ENCODE measurements around the gene SKA1. TPM values are rescaled to one million over a fixed set of nuclear protein-coding genes. Genes with fewer than 3 reads are reported as not detected.
A peak's percentile ranks its signal among the peaks of the same experiment; 100 is the strongest.

SKA1 gene
- total and polyA plus RNA-seq, 8 donors: 0.05 to 0.86 (median 0.37) TPM

- Histone ChIP-seq H3K27me3 (no peaks in the 10 kb centered on the region), H3K9me3 (no peaks in the 10 kb centered on the region), H3K4me3 (no peak overlapping the region), H3K27ac (no peak overlapping the region), H3K4me1 (no peaks in the 10 kb centered on the region), H3K36me3 (no peaks in the 10 kb centered on the region)
- 80 to 90% methylated on average over 7 of the region's 7 CpGs for WGBS, 2 donors
- TF ChIP-seq CTCF (IDR thresholded peaks at IDR 0.05): no peak
- DNase-seq: no peak
- intact Hi-C loops (cut with DNase I): no loop called here
- no peak for FAIRE-seq
- ATAC-seq: no peak
Observed at GRCh38 chr18:50334546-50335152, 40.2 kb upstream of the SKA1 start.

- no peaks in the 10 kb centered on the region for H3K9me3 ChIP-seq
- FAIRE-seq: no peak
- no peak for TF ChIP-seq CTCF (IDR thresholded peaks at IDR 0.05)
- H3K4me3 ChIP-seq: no peak overlapping the region
- no peaks in the 10 kb centered on the region for H3K27me3 ChIP-seq
- H3K36me3 ChIP-seq: no peaks in the 10 kb centered on the region
- intact Hi-C loops (cut with DNase I): no loop called here
- no peak for DNase-seq
- H3K4me1 ChIP-seq: no peaks in the 10 kb centered on the region
- no peak overlapping the region for H3K27ac ChIP-seq
- 86 to 95% methylated on average over 2 of the region's 2 CpGs for WGBS, 2 donors
- ATAC-seq: no peak
Observed at GRCh38 chr18:50338122-50338521, 36.7 kb upstream of the SKA1 start.

- no peak for TF ChIP-seq CTCF (IDR thresholded peaks at IDR 0.05)
- no peaks in the 10 kb centered on the region for H3K27me3 ChIP-seq
- H3K4me1 ChIP-seq: no peaks in the 10 kb centered on the region
- no peak for FAIRE-seq
- ATAC-seq: no peak
- 50 to 67% methylated on average over 2 of the region's 2 CpGs for WGBS, 2 donors
- no peak overlapping the region for H3K27ac ChIP-seq
- no peaks in the 10 kb centered on the region for H3K36me3 ChIP-seq
- H3K4me3 ChIP-seq: no peak overlapping the region
- intact Hi-C loops (cut with DNase I): no loop called here
- H3K9me3 ChIP-seq: no peaks in the 10 kb centered on the region
- DNase-seq: no peak
Observed at GRCh38 chr18:50338715-50339114, 36.1 kb upstream of the SKA1 start.

- intact Hi-C loops (cut with DNase I): no loop called here
- no peaks in the 10 kb centered on the region for H3K9me3 ChIP-seq
- no peaks in the 10 kb centered on the region for H3K36me3 ChIP-seq
- no peak for TF ChIP-seq CTCF (IDR thresholded peaks at IDR 0.05)
- no peak for FAIRE-seq
- no peak for ATAC-seq
- H3K27me3 ChIP-seq: no peaks in the 10 kb centered on the region
- no peak overlapping the region for H3K27ac ChIP-seq
- DNase-seq: peak in 1 of 6 donors; percentile 43
- 86 to 90% methylated on average over 22 to 24 of the region's 24 CpGs for WGBS, 2 donors
- no peak overlapping the region for H3K4me3 ChIP-seq
- H3K4me1 ChIP-seq: no peaks in the 10 kb centered on the region
Observed at GRCh38 chr18:50340078-50340477, 34.8 kb upstream of the SKA1 start.

GRCh38 chr18:50341443-50341842 is 33.4 kb upstream of the SKA1 start:
- no peaks in the 10 kb centered on the region for H3K27me3 ChIP-seq
- intact Hi-C loops (cut with DNase I): no loop called here
- H3K27ac ChIP-seq: no peak overlapping the region
- ATAC-seq (no peak), DNase-seq (no peak), FAIRE-seq (no peak)
- H3K9me3 ChIP-seq: no peaks in the 10 kb centered on the region
- H3K4me1 ChIP-seq: no peaks in the 10 kb centered on the region
- no peak for TF ChIP-seq CTCF (IDR thresholded peaks at IDR 0.05)
- 69 to 73% methylated on average over 2 of the region's 2 CpGs for WGBS, 2 donors
- no peak overlapping the region for H3K4me3 ChIP-seq
- H3K36me3 ChIP-seq: no peaks in the 10 kb centered on the region
